ENCODE data around the gene ABCD1. TPM values are rescaled to one million over a fixed set of nuclear protein-coding genes. Genes with fewer than 3 reads are reported as not detected.

ABCD1 gene
- total RNA-seq, 4 donors from 2014 or later: 2.9 to 24.9 (median 13.1) TPM

GRCh38 chrX:153780678-153781427 lies 56.2 kb downstream of the ABCD1 start, which contains the start of gene SRPK3:
Gene SRPK3 (plus strand): TSS chrX:153781041. CDS start chrX:153781087, 46 bp downstream.
- H3K9me3 ChIP-seq: no peaks in the 10 kb centered on the region
- peak in 1 of 2 donors; percentile 39 for DNase-seq
- peaks cover 0 to 3% of the 10 kb centered on the region in 2 donors for H3K4me1 ChIP-seq
- TF ChIP-seq CTCF (IDR thresholded peaks at IDR 0.05) (no peak), POLR2A (IDR thresholded peaks at IDR 0.05) (no peak)
- H3K36me3 ChIP-seq: no peaks in the 10 kb centered on the region
- H3K27ac ChIP-seq: peak within 1 kb of the TSS; percentile 33 to 69
- H3K4me3 ChIP-seq: peak within 1 kb of the TSS in 1 of 2 donors; percentile 21
- intact Hi-C loops (cut with DNase I; ENCODE audit: low total_unique reads): no loop called here
- no peaks in the 10 kb centered on the region for H3K27me3 ChIP-seq

- Histone ChIP-seq H3K4me1 (peaks cover 0 to 3% of the 10 kb centered on the region in 2 donors), H3K27me3 (no peaks in the 10 kb centered on the region), H3K9me3 (no peaks in the 10 kb centered on the region), H3K4me3 (no peak overlapping the region), H3K27ac (peak overlapping the region; percentile 3 to 69), H3K36me3 (no peaks in the 10 kb centered on the region)
- TF ChIP-seq POLR2A (IDR thresholded peaks at IDR 0.05) (no peak), CTCF (IDR thresholded peaks at IDR 0.05) (no peak)
- no peak for DNase-seq
- intact Hi-C loops (cut with DNase I; ENCODE audit: low total_unique reads): no loop called here
These were observed 56.9 kb downstream of the ABCD1 start for GRCh38 chrX:153781428-153782047.

- H3K4me3 ChIP-seq: no peak overlapping the region
- H3K27ac ChIP-seq: no peak overlapping the region
- H3K9me3 ChIP-seq: no peaks in the 10 kb centered on the region
- H3K27me3 ChIP-seq: no peaks in the 10 kb centered on the region
- H3K36me3 ChIP-seq: no peaks in the 10 kb centered on the region
- intact Hi-C loops (cut with DNase I; ENCODE audit: low total_unique reads): no loop called here
- no peak for TF ChIP-seq CTCF (IDR thresholded peaks at IDR 0.05)
- no peak for TF ChIP-seq POLR2A (IDR thresholded peaks at IDR 0.05)
- no peak for DNase-seq
- peaks cover 0 to 3% of the 10 kb centered on the region in 2 donors for H3K4me1 ChIP-seq
These were observed 57.7 kb downstream of the ABCD1 start for GRCh38 chrX:153782313-153782712.

DNA sequence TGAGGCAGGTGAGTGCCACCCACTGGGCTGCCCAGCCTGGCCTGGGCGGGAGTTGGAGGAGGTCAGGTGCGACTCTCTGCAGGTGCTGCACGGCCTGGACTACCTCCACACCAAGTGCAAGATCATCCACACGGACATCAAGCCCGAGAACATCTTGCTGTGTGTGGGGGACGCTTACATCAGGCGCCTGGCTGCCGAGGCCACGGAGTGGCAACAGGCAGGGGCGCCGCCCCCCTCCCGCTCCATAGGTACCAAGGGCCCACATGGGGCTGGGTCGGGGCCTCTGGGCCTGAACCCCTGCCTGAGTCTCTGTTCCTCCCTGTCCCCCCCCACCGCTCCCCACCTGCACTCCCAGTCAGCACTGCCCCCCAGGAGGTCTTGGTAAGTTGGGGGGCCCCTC lies 58.2 kb downstream of the ABCD1 start:
- H3K36me3 ChIP-seq: no peaks in the 10 kb centered on the region
- no peak for DNase-seq
- H3K4me1 ChIP-seq: peaks cover 0 to 3% of the 10 kb centered on the region in 2 donors
- H3K4me3 ChIP-seq: no peak overlapping the region
- H3K27me3 ChIP-seq: no peaks in the 10 kb centered on the region
- H3K27ac ChIP-seq: no peak overlapping the region
- no peaks in the 10 kb centered on the region for H3K9me3 ChIP-seq
- intact Hi-C loops (cut with DNase I; ENCODE audit: low total_unique reads): no loop called here
- TF ChIP-seq CTCF (IDR thresholded peaks at IDR 0.05) (no peak), POLR2A (IDR thresholded peaks at IDR 0.05) (no peak)

- Histone ChIP-seq H3K27ac (no peak overlapping the region), H3K9me3 (no peaks in the 10 kb centered on the region), H3K4me3 (no peak overlapping the region), H3K27me3 (no peaks in the 10 kb centered on the region), H3K4me1 (peaks cover 0 to 3% of the 10 kb centered on the region in 2 donors), H3K36me3 (no peaks in the 10 kb centered on the region)
- no peak for TF ChIP-seq POLR2A (IDR thresholded peaks at IDR 0.05)
- no peak for TF ChIP-seq CTCF (IDR thresholded peaks at IDR 0.05)
- intact Hi-C loops (cut with DNase I; ENCODE audit: low total_unique reads): no loop called here
- no peak for DNase-seq
These were observed 58.8 kb downstream of the ABCD1 start for GRCh38 chrX:153783378-153784013.

Measured in uterus (tissue), 4 donors.